MM.1S (cell line): ENCODE data around the gene ADRA1B.

ENCODE experiments used
- CTCF ChIP-seq: fragments of 300-600 bp; sonication (generic); IDR thresholded peaks from 2 replicates; pipeline ENCODE4 v1.5.1; 2016; ENCODE audit warnings: antibody characterized with exemption, low read length, mixed read lengths
- EZH2phosphoT487 ChIP-seq: fragments of 300-600 bp; sonication (generic); IDR thresholded peaks from 2 replicates; pipeline ENCODE4 v1.6.1; 2018; ENCODE audit warnings: antibody characterized with exemption, low read length

DNA sequence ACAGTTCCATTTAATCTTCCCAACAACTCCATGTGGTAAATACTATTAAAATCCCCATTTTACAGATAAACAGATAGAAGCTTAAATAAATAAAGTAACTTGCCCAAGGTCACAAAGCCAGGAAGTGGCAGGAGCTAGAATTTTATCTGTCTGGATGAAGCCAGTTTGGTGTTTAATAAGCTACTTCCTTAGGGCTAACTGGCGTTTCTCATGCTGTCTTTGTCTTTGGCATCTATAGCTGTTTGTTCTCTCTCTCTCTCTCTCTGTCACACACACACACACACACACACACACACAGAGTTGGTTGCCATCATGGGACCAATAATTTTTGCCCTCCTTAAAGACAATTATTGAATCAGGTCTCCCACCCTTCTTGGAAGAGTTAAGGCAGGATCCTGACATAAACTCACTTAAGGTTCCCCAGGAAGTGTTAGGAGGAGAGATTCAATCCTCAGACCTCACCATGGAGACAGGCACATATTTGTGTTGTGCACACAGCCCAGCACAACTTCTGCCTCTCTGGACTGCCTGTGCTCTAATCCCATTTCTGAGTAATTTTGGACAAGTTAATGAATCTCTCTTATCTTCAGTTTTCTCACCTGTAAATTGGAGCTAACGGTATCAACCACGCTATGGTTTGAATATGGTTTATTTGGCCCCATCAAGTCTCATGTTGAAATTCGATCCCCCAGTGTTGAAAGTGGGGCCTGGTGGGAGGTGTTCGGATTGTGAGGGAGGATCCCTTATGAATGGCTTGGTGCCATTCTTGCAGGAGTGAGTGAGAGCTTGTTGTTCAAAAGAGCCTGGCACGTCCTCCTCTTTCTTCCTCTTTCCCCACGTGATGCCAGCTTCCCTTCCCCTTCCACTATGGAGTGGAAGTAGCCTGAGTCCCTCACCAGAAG is 8.3 kb upstream of the ADRA1B start:
- TF ChIP-seq CTCF (no peak), EZH2phosphoT487 (no peak)
